Measurements from ENCODE around the gene ABTB2.
A peak's percentile ranks its signal among the peaks of the same experiment; 100 is the strongest.

ABTB2 gene

GRCh38 chr11:34280945-34281872 is 76.6 kb downstream of the ABTB2 start:
- no peak for DNase-seq

GRCh38 chr11:34278693-34279297 is 79.0 kb downstream of the ABTB2 start:
- no peak for DNase-seq

GRCh38 chr11:34278175-34278574 is 79.6 kb downstream of the ABTB2 start:
- DNase-seq = no peak

- no peak for DNase-seq
These were observed 80.6 kb downstream of the ABTB2 start for GRCh38 chr11:34277171-34277570.

GRCh38 chr11:34276352-34276864 is 81.4 kb downstream of the ABTB2 start:
- no peak for DNase-seq

GRCh38 chr11:34275486-34275885 is 82.3 kb downstream of the ABTB2 start:
- no peak for DNase-seq

- peak; percentile 72 for DNase-seq
These were observed 83.0 kb downstream of the ABTB2 start for GRCh38 chr11:34274712-34275398.

- DNase-seq = no peak
These were observed 84.7 kb downstream of the ABTB2 start for GRCh38 chr11:34273099-34273498.

- DNase-seq = no peak
These were observed 86.1 kb downstream of the ABTB2 start for GRCh38 chr11:34271727-34272126.

- no peak for DNase-seq
These were observed 87.1 kb downstream of the ABTB2 start for GRCh38 chr11:34270711-34271110.

GRCh38 chr11:34269694-34270245 is 88.0 kb downstream of the ABTB2 start:
- DNase-seq = no peak

- DNase-seq = no peak
These were observed 88.8 kb downstream of the ABTB2 start for GRCh38 chr11:34268906-34269430.

GRCh38 chr11:34267417-34267816 is 90.4 kb downstream of the ABTB2 start:
- DNase-seq = no peak

- no peak for DNase-seq
These were observed 90.8 kb downstream of the ABTB2 start for GRCh38 chr11:34267013-34267412.

GRCh38 chr11:34266090-34266912 is 91.5 kb downstream of the ABTB2 start:
- no peak for DNase-seq

- no peak for DNase-seq
These were observed 93.3 kb downstream of the ABTB2 start for GRCh38 chr11:34264303-34265110.

GRCh38 chr11:34263441-34264091 is 94.2 kb downstream of the ABTB2 start:
- DNase-seq = peak; percentile 55

- peak; percentile 19 for DNase-seq
These were observed 95.2 kb downstream of the ABTB2 start for GRCh38 chr11:34262531-34263081.

- DNase-seq = no peak
These were observed 96.0 kb downstream of the ABTB2 start for GRCh38 chr11:34261820-34262219.

- DNase-seq = no peak
These were observed 96.7 kb downstream of the ABTB2 start for GRCh38 chr11:34261095-34261494.
